A673 (cell line): ENCODE measurements around the gene PRF1.

Experiments
- CTCF ChIP-seq: fragments of 300-800, 200-600 bp; sonication (generic); conservative IDR thresholded peaks from 2 replicates; pipeline ENCODE4 v1.5.1; 2017; ENCODE audit warnings: low read depth, mild to moderate bottlenecking, antibody characterized with exemption, low read length, moderate library complexity, mixed read lengths
- EZH2 ChIP-seq: fragments of 200-600 bp; sonication (generic); IDR thresholded peaks from 2 replicates; pipeline ENCODE4 v1.6.1; 2017; ENCODE audit warnings: borderline replicate concordance, low read depth, mild to moderate bottlenecking, mixed read lengths, antibody characterized with exemption, low read length; ENCODE audit not compliant: poor library complexity, severe bottlenecking

- no peak for TF ChIP-seq CTCF
- TF ChIP-seq EZH2 = no peak
Measured at GRCh38 chr10:70634011-70634410, 31.5 kb upstream of the PRF1 start.
